ENCODE results near the gene GOPC.

GRCh38 chr6:117542493-117542892 lies 59.8 kb downstream of the GOPC start:
- TF ChIP-seq FIP1L1 (IDR thresholded peaks at IDR 0.05; ENCODE audit: borderline replicate concordance, insufficient read depth, low read depth, low read length), result no peak
- no peak for TF ChIP-seq KDM1A (CRISPR knock-in tag; IDR thresholded peaks at IDR 0.05)
